HG03196 (cell line): ENCODE results near the gene CEP68.
"Not testable (repeated sequence)": the region's sequence is repeated elsewhere in the genome, so short reads cannot be mapped to it uniquely, and the experiment has no call there.

Source experiments
- ATAC-seq: cut with Tn5 transposase; IDR thresholded peaks from one replicate; pipeline ENCODE4 v1.9.1; 2021; ENCODE audit not compliant: unreplicated experiment

Gene CEP68, protein sequence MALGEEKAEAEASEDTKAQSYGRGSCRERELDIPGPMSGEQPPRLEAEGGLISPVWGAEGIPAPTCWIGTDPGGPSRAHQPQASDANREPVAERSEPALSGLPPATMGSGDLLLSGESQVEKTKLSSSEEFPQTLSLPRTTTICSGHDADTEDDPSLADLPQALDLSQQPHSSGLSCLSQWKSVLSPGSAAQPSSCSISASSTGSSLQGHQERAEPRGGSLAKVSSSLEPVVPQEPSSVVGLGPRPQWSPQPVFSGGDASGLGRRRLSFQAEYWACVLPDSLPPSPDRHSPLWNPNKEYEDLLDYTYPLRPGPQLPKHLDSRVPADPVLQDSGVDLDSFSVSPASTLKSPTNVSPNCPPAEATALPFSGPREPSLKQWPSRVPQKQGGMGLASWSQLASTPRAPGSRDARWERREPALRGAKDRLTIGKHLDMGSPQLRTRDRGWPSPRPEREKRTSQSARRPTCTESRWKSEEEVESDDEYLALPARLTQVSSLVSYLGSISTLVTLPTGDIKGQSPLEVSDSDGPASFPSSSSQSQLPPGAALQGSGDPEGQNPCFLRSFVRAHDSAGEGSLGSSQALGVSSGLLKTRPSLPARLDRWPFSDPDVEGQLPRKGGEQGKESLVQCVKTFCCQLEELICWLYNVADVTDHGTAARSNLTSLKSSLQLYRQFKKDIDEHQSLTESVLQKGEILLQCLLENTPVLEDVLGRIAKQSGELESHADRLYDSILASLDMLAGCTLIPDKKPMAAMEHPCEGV

DNA sequence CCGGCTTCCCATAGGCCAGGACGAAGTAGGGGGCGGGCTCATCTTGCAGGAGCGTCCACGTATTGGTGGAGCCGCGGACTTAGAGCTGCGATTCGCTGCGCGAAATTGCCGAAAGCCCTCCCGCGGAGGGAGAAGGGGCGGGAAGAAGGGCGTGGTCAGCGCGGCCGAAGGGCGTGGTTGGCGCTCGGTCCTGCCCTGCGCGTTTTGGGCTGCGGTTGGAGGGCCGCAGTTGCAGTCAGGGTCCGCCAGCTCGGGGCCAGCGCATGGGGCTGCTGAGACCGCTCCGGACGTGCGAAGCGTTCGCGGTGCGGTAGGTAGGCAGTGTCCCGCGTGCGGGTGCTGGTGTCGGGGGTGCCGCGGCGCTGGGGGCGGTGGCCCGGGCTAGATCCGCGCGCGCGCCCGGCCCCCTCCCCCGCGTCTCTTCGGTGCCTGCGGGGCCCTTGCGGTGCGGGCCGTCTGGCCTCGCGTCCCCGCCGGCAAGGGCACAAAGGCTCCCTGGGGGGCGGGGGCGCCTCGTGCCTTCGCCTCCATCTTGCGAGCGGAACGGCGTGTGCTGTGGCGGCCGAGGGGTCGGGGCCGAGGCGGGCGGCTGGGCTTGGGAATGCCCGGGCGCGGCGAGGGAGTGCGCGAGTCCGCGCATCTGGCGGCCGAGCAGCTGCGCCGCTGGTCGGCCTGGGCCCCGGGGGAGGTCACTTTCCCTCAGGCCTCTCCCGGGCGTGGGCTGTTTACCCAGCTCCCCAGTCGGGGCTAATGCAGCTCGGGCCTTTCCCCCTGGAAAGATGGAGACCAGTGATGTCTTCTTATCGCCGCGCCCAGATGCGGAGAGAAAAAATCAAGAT lies at the start of gene CEP68:
TSS of gene CEP68 (plus strand) at position 202 of the 839 bp plus-strand sequence. CDS start 13,029 bp downstream, outside the sequence.
- peak; percentile 80 for ATAC-seq

DNA sequence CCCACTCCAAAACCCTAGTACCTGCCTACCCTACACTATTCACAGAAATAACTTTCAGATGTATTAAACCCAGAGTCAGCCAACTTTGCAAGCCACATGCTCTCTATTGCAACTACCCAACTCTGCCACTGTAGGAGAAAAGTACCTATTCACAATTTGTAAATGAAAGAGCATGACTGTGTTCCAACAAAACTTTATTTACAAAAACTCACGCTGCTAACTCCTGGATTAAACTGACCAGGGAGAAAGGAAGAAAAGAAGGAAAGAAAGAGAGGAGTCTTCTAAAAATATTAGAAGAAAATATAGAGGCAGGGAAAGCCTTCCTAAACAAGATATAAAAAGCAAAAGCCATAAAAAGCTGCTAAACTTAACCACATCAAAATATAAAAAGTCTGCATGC lies 42.4 kb upstream of the CEP68 start:
- ATAC-seq = no peak

DNA sequence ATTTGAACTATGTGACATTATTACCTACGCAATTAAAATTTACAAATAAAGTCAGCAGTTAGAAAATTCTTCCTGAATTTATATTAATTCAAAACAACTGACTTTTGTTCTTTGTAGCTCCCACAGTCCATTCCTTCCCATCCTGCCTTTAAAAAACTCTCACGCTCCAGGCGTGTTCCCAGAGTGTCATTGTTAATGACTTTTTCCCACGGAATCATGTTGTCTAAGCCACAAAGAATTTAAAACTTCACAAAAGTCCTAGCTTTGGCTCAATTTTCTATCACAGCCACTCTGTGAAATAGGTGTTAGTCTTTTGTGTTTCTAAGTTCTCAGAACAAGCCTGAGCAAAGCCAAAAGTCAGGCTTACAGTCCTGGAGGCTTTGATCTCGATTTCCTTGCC lies 40.5 kb upstream of the CEP68 start:
- no peak for ATAC-seq

DNA sequence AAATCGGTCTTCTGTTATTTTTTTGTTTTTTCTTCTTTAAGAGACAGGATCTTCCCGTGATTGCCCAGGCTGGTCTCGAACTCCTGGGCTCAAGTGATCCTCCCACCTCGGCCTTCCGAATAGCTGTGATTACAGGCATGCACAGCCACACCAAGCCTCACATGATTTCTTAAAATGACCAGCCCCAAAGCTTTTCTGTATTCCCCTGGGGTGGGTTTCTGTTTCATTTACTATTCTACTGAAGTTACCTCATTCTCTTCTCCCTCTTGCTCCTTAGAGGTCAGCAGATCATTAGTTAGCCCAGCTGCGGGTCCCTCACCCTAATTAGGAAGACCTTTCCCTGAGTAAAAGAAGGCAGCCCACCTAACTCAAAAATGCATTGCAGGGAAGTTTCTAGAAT lies 39.4 kb upstream of the CEP68 start:
- no peak for ATAC-seq

DNA sequence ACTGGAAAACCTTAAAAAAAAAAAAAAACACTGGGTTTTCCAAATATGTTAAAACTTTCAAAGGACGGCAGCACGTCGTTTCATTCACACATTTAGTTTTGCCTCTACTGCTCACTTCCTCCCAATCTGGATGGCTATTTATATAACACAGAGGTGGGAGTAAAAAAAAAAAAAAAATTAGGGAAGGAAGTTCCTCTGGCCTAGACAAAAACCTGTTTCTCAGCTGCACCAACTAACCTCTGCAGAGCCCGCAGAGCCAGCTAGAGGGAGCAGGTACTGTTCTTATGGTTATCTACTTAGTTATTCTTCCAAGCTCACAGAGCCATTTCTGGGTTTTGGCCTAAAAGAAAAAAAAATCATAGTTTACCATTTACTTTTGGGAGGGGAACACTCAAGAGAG lies 38.9 kb upstream of the CEP68 start:
- no peak for ATAC-seq

DNA sequence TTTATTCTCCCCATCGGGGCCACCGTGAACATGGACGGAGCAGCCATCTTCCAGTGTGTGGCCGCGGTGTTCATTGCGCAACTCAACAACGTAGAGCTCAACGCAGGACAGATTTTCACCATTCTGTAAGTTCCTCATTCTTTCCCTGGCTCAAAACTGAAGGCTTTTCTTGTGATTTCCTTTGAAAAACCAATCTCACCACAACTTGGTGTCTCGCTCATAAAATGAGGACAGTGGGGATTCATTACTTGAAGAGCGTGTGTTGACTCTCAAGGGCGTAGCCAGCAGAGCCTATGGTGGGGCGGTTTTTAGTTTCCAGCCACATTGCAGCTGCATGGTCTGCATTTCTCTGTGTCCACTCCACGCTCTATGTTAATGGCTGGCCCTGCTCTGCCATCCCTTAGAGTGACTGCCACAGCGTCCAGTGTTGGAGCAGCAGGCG lies 38.1 kb upstream of the CEP68 start:
- ATAC-seq = no peak

DNA sequence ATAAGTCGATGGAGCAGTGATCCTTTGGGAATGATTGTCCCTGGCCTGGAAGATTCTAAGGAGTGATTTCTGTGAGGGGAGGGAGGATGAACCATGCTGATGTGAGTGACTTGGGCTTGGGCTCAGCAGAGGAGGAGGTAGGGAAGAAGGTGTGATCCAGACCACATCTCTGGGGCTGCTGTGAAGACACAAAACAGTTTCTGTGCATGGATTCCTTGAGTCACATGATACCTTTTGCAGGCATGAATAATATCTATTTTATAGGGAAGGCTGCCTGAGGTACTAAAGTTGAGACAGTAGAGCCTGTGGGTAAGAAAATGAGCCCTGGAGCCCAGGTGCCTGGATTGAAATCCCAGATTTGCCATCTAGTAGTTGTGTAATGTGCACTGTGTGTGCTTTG lies 37.2 kb upstream of the CEP68 start:
- no peak for ATAC-seq

DNA sequence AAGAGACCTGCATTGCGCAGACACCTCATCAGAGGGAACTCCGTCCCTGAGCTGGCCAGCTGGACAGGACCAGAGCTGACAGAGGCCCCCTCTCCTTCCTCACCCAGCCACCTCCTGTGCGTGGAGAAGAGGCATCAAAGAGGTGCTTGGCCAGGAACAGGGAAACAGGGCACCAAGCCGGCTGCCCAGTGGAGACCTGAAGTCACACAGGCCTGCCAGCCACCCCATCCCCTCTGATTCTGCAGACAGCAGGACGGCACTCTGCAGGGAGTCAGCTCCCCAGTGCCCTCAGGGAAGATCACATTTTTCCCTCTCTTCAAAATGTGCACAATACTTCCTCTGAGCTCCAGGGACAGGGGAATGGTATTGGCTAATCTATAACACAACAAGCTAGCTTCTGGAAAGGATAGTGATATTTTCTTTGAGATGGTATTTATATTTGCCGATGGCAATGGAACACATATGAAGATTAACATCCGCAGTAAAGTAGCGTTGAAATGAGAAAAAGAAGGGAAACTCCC lies 36.5 kb upstream of the CEP68 start:
- no peak for ATAC-seq

DNA sequence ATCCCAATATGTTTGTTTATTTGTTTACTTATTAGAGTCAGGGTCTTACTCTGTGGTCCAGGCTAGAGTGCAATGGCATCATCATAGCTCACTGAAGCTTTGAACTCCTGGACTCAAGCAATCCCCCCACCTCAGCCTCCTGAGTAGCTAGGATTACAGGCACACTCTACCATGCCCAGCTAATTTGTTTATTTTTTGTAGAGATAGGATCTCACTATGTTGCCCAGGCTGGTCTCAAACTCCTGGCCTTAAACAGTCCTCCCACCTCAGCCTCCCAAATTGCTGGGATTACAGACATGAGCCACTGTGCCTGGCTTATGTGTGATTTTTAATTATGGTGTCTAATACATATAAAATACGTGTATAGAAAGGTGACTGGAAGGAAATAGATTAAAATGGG lies 36.0 kb upstream of the CEP68 start:
- ATAC-seq = not testable (repeated sequence)

DNA sequence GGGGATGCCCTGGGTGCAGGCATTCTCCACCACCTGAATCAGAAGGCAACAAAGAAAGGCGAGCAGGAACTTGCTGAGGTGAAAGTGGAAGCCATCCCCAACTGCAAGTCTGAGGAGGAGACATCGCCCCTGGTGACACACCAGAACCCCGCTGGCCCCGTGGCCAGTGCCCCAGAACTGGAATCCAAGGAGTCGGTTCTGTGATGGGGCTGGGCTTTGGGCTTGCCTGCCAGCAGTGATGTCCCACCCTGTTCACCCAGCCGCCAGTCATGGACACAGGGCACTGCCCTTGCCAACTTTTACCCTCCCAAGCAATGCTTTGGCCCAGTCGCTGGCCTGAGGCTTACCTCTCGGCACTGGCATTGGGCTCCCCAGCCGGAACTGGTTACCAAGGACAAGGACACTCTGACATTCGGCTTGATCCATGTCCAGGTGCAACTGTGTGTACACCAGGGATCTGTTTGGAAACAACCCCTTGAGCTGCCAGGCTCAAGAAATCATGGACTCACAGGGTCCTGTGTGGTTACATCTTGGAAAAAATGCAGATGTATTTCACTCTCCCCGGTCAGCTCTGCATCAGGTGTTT lies 35.2 kb upstream of the CEP68 start:
- ATAC-seq = no peak

DNA sequence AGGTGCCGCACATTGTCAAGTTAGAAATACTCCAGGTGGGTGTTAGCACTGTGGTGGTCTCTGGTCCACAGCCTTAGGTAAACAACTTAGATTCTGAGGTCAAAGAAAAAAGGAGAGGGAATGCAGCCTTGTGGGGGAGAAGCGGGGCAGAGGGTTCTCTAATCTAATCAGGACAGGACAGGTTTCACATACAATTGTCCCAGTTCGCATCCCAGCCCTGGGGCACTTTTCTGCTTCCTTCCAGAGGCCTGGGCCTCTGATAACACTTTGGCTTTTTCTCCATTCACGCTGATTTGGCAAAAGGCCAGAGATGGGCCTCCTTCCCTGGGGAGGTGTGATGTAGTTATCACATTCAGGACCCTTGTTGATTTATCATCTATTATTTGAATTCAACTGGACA lies 34.5 kb upstream of the CEP68 start:
- ATAC-seq = no peak

DNA sequence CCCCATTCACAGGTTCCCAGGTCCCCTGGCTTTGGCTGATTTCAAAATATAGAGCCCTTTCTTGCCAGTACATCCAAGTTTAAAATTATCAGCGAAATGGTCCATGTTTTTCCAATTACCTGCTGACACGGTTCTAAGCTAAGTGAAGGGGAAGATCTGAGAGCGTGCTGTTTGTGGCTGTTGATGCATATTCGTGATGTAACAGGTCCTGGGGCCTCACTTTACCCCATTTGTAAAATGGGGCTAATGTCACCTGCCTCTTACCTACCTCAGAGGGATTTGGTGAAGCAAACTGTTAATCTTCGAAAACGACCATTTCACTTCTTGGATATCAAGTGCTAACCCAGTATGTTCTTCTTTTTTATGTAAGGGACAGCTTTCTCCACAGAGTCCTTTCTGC lies 34.0 kb upstream of the CEP68 start:
- no peak for ATAC-seq

DNA sequence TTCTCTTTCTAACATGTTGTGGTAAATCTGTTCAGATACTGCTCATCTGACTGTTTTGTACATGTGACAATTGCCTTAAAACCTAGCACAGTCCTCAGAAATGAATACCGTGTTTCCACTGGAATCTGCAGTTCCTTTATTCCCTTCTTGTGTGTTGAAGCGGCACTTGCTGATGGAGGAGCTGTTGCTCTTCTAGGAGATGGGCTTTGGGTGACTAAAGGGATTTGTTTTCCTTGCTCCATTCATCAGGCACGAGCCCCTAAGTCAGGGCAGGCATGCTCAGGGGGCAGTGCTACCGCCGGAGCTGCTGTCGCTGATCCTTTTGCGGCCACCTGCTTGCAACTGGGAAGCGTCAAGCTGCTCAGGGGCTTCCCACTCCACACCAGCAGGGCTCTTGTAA lies 32.5 kb upstream of the CEP68 start:
- no peak for ATAC-seq

DNA sequence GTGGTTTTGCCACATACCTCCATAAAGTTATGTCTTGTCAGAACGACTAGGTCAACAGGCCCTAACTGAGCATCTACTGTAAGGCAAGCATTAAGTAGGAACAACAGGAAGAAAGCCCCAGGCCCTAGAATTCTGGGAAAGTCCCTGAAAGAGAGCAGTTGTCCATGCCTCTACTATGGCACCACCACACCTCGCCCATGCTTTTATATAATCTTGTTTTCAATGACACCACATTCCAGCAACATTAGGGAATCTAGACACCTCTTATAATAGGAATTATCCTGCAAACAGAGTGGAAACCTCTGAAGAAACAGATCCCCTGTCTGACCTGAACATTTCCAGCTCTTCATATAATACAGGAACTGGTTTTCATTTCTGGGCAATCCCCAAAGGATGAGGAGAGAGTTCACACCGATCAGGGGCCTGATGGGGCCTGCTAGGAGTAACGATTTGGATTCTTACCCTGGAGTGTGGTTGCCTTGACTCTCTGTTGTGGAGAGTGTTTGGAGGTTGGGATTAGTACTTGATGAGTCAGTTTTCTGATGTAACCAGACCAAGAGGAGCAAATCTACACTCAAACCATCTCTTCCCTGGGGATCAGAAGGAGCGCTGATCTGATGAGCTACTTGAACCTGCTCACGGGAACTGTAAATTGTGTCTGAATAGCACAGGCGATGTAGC lies 31.9 kb upstream of the CEP68 start:
- ATAC-seq = no peak

DNA sequence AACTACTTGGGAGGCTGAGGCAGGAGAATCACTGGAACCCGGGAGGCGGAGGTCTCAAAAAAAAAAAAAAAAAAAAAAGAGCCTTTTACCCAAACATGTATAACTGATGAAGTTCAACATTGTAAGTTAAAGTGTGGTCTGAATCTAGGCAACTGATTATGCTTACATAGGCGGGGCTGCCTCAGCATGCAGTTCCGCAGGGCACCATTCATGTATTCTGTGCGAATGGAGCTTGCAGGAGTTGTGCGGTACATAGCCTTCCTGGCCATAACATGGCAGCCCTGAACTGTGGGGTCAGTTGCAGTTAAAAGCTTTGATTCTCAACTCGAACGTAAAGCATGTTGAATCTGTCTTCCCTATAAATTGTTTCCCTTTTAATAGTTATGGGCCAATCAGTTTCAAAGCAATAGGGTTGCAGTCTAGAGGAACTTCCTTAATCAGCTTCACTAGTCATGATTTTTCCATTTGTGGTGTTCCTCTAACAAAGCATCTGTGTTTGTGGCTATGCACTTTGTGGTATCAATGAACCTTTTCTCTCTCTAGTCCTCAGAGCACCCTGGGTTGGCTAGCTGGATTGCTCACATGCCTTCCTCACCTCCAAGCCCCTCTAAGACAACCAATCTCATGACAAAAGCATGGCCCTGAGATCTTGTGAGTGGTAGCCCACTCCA lies 30.6 kb upstream of the CEP68 start:
- ATAC-seq = no peak

DNA sequence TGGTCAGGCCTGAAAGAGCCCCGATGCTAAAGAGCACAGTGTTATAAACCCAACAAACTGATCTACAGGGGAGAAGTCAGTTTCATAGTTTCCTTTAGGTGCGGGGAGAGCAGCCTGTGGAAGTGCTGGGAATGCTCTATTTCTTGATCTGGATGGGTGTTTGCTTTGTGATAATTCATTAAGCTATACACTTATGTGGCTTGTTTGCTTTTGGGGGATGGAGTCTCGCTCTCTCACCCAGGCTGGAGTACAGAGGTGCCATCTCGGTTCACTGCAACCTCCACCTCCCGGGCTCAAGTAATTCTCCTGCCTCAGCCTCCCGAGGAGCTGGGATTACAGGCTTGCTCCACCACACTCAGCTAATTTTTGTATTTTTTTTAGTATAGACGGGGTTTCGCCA lies 30.1 kb upstream of the CEP68 start:
- ATAC-seq = no peak

DNA sequence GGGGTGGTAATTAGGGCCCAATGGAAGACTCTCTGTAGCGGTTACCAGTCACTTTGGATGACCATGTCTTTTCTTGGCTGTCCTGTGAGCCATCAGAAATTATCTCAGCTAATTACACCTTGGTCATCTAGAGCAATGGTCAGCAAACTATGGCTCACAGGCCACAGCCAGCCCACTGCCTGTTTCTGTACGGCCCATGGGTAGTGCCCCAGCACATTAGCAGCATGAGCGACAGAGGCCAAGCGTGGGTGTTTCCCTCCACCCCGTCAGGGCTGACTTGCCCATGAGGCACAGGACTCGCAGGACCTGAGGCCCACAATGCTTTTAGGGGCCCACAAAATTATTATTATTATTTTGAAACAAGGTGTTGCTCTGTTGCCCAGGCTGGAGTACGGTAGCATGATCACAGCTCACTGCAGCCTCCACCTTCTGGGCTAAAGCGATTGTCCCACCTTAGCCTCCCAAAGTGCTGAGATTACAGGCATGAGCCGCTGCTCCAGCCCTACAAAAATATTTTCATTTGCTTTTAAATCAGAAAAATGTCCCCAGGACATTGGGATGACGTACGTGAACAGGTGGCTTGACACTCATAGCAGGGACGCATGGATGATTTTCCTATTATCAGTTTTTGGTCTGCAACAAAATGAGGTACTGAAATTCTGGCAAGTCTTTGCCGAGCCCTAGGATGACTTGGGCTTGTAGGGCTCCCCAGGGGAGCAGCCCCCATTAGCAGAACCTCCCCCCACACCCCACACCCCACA lies 29.3 kb upstream of the CEP68 start:
- ATAC-seq = no peak

DNA sequence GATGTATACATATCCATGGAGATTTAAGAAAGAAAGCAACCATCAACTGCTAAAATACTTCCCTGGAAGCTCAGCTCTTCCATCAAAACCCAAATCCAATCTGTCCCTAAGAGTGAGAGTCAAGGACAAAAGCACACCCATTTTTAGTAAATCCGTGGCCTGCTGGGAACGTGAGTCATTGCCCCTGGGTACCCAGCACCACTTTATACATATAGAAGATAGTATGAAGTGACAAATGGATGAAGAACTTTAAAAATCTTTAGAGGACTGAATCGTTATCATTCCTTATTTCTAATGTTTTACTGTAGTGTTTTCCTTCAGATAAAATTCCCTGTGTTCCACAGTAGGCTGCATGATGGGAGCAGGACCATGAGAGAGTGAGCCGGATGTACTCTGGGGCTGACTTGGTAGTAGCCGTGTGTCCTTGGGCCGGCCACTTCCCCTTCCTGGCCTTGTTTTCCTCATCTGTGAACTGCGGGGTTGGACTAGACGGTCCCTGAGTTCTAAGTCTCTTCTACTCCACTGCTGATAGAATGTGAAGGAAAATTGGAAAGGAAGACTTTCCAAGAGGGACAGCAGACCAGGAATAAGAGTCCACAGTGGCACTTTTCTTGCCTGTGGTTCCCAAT lies 28.5 kb upstream of the CEP68 start:
- ATAC-seq = no peak
